Ishikawa (cell line): Measurements from ENCODE around the gene SLC25A44.

Source experiments
- CEBPB ChIP-seq: IDR thresholded peaks from 2 replicates; pipeline ENCODE4 v1.6.1; 2012
- CREB1 ChIP-seq: IDR thresholded peaks from 2 replicates; pipeline ENCODE4 v1.6.1; 2012; ENCODE audit warnings: low read depth
- EGR1 ChIP-seq: IDR thresholded peaks from 2 replicates; pipeline ENCODE4 v1.6.1; 2012
- EP300 ChIP-seq: IDR thresholded peaks from 2 replicates; pipeline ENCODE4 v1.6.1; 2012; ENCODE audit warnings: borderline replicate concordance
- FOXM1 ChIP-seq: IDR thresholded peaks from 2 replicates; pipeline ENCODE4 v1.6.1; 2012; ENCODE audit warnings: low read depth, borderline replicate concordance
- NFIC ChIP-seq: IDR thresholded peaks from 2 replicates; pipeline ENCODE4 v1.6.1; 2012
- RAD21 ChIP-seq: IDR thresholded peaks from 2 replicates; pipeline ENCODE4 v1.6.1; 2012; ENCODE audit warnings: low read depth
- TAF1 ChIP-seq: IDR thresholded peaks from 2 replicates; pipeline ENCODE4 v1.6.1; 2012; ENCODE audit warnings: low read depth, mild to moderate bottlenecking
- TCF12 ChIP-seq: IDR thresholded peaks from 2 replicates; pipeline ENCODE4 v1.6.1; 2012; ENCODE audit warnings: low read depth
- TEAD4 ChIP-seq: IDR thresholded peaks from 2 replicates; pipeline ENCODE4 v1.6.1; 2012
- YY1 ChIP-seq: IDR thresholded peaks from 2 replicates; pipeline ENCODE4 v1.6.1; 2012; ENCODE audit warnings: low read depth
- ZBTB7A ChIP-seq: IDR thresholded peaks from 2 replicates; pipeline ENCODE4 v1.6.1; 2012; ENCODE audit warnings: low read depth
- TF ChIP-seq, protein P1 (sequence below): IDR thresholded peaks from 2 replicates; pipeline ENCODE4 v1.6.1; 2012
- TF ChIP-seq, protein P2 (sequence below): IDR thresholded peaks from 2 replicates; pipeline ENCODE4 v1.6.1; 2012
- TF ChIP-seq, protein P3 (sequence below): IDR thresholded peaks from 2 replicates; pipeline ENCODE4 v1.6.1; 2012; ENCODE audit warnings: low read depth, mild to moderate bottlenecking

SLC25A44 gene

GRCh38 chr1:156162430-156163037, 31.4 kb upstream of the SLC25A44 start:
- TF ChIP-seq EGR1 (no peak), RAD21 (no peak), YY1 (no peak), NFIC (no peak), TAF1 (no peak), ZBTB7A (no peak), TCF12 (no peak), CEBPB (no peak)
- TF ChIP-seq, protein P1, sequence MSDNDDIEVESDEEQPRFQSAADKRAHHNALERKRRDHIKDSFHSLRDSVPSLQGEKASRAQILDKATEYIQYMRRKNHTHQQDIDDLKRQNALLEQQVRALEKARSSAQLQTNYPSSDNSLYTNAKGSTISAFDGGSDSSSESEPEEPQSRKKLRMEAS = no peak

DNA sequence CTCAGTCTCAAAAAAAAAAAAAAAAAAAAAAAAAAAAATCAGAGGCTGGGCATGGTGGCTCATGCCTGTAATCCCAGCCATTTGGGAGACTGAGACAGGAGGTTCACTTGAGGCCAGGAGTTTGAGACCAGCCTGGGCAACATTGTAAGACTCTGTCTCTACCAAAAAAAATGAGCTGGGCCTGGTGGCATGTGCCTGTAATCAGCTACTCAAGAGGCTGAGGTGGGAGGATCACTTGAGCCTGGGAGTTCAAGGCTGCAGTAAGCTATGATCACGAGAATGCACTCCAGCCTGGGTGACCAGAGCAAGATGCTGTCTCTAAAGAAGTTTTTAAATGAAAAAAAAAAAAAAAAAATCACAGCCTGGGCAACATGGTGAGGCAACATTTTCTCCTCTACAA, 30.2 kb upstream of the SLC25A44 start:
- TF ChIP-seq ZBTB7A = no peak
- no peak for TF ChIP-seq FOXM1
- no peak for TF ChIP-seq CREB1
- TF ChIP-seq, protein P2, sequence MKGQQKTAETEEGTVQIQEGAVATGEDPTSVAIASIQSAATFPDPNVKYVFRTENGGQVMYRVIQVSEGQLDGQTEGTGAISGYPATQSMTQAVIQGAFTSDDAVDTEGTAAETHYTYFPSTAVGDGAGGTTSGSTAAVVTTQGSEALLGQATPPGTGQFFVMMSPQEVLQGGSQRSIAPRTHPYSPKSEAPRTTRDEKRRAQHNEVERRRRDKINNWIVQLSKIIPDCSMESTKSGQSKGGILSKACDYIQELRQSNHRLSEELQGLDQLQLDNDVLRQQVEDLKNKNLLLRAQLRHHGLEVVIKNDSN = no peak
- no peak for TF ChIP-seq NFIC
- no peak for TF ChIP-seq YY1
- TF ChIP-seq EGR1 = no peak
- no peak for TF ChIP-seq TAF1
- TF ChIP-seq, protein P3, sequence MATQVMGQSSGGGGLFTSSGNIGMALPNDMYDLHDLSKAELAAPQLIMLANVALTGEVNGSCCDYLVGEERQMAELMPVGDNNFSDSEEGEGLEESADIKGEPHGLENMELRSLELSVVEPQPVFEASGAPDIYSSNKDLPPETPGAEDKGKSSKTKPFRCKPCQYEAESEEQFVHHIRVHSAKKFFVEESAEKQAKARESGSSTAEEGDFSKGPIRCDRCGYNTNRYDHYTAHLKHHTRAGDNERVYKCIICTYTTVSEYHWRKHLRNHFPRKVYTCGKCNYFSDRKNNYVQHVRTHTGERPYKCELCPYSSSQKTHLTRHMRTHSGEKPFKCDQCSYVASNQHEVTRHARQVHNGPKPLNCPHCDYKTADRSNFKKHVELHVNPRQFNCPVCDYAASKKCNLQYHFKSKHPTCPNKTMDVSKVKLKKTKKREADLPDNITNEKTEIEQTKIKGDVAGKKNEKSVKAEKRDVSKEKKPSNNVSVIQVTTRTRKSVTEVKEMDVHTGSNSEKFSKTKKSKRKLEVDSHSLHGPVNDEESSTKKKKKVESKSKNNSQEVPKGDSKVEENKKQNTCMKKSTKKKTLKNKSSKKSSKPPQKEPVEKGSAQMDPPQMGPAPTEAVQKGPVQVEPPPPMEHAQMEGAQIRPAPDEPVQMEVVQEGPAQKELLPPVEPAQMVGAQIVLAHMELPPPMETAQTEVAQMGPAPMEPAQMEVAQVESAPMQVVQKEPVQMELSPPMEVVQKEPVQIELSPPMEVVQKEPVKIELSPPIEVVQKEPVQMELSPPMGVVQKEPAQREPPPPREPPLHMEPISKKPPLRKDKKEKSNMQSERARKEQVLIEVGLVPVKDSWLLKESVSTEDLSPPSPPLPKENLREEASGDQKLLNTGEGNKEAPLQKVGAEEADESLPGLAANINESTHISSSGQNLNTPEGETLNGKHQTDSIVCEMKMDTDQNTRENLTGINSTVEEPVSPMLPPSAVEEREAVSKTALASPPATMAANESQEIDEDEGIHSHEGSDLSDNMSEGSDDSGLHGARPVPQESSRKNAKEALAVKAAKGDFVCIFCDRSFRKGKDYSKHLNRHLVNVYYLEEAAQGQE = no peak
- TF ChIP-seq, protein P1 = no peak
- TF ChIP-seq TEAD4 = no peak
- TF ChIP-seq EP300 = no peak

GRCh38 chr1:156164125-156164831, 29.6 kb upstream of the SLC25A44 start:
- no peak for TF ChIP-seq RAD21
- no peak for TF ChIP-seq TCF12
- TF ChIP-seq FOXM1 = no peak
- TF ChIP-seq CREB1 = no peak
- TF ChIP-seq, protein P3 = no peak
- TF ChIP-seq, protein P2 = no peak
- TF ChIP-seq, protein P1 = no peak
- TF ChIP-seq TAF1 = no peak
- no peak for TF ChIP-seq CEBPB
- no peak for TF ChIP-seq ZBTB7A
- TF ChIP-seq YY1 = no peak
- no peak for TF ChIP-seq NFIC
- TF ChIP-seq TEAD4 = no peak
- no peak for TF ChIP-seq EP300
- TF ChIP-seq EGR1 = no peak

DNA sequence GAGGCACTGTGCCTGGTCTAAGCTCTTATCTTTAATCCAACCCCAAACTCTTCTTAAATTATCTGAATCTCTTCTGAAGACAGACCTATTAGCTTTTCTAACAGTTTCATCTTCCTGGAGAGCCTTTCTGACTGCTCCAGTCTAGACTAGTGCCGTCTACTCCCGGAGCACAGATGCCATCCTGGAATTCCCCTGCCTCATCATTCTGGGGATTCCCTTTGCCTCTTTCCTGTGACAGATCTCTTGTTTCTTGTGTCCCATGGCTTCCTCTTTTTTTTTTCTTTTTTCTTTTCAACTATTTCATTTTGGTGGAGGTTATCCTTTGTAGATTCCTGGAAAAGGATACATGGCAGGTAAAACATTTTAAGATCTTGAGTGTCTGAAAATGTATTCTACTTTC, 28.8 kb upstream of the SLC25A44 start:
- TF ChIP-seq CREB1 (no peak), TAF1 (no peak)

DNA sequence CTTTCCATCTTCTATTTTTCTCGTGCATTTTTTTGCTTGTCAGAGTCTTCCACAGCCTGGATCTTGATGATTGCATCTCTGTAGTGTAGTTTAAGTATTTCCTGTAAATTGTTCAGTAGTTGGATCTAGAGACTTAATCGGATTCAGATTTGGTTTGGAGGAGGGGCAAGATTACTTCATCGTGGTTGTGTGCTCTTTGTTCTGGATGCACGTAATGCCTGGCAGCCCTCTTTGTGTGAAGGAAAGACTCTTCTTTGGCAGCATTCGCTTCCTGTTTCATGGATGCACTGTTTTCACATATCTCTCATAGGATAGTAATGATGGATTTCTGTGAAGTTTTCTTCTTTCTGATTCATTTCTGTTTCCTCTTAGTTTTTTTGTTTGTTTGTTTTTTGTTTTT, 26.4 kb upstream of the SLC25A44 start:
- TF ChIP-seq NFIC (no peak), TCF12 (no peak), RAD21 (no peak), EP300 (no peak), CEBPB (no peak), TEAD4 (no peak), TAF1 (no peak)
- TF ChIP-seq, protein P1 = no peak
- TF ChIP-seq, protein P2 = no peak
